GM20000 (cell line): ENCODE data around the gene UBR1.

Experiments used
- DNase-seq: peaks from one replicate; pipeline ENCODE4 v3.0.0; 2012; ENCODE audit warnings: low spot score
- TF ChIP-seq, protein P1 (sequence below): IDR thresholded peaks from 2 replicates; pipeline ENCODE4 v1.5.1; 2012; ENCODE audit warnings: mild to moderate bottlenecking, control low read depth; ENCODE audit errors: extremely low read depth, missing control alignments

UBR1 gene

GRCh38 chr15:42933886-42934667 lies 171.8 kb downstream of the UBR1 start:
- no peak for DNase-seq
- TF ChIP-seq, protein P1, sequence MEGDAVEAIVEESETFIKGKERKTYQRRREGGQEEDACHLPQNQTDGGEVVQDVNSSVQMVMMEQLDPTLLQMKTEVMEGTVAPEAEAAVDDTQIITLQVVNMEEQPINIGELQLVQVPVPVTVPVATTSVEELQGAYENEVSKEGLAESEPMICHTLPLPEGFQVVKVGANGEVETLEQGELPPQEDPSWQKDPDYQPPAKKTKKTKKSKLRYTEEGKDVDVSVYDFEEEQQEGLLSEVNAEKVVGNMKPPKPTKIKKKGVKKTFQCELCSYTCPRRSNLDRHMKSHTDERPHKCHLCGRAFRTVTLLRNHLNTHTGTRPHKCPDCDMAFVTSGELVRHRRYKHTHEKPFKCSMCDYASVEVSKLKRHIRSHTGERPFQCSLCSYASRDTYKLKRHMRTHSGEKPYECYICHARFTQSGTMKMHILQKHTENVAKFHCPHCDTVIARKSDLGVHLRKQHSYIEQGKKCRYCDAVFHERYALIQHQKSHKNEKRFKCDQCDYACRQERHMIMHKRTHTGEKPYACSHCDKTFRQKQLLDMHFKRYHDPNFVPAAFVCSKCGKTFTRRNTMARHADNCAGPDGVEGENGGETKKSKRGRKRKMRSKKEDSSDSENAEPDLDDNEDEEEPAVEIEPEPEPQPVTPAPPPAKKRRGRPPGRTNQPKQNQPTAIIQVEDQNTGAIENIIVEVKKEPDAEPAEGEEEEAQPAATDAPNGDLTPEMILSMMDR: no peak

- TF ChIP-seq, protein P1: no peak
- no peak for DNase-seq
Measured at GRCh38 chr15:42932833-42933515, 172.9 kb downstream of the UBR1 start.

GRCh38 chr15:42931702-42932486 lies 173.9 kb downstream of the UBR1 start:
- TF ChIP-seq, protein P1: no peak
- no peak for DNase-seq

DNA sequence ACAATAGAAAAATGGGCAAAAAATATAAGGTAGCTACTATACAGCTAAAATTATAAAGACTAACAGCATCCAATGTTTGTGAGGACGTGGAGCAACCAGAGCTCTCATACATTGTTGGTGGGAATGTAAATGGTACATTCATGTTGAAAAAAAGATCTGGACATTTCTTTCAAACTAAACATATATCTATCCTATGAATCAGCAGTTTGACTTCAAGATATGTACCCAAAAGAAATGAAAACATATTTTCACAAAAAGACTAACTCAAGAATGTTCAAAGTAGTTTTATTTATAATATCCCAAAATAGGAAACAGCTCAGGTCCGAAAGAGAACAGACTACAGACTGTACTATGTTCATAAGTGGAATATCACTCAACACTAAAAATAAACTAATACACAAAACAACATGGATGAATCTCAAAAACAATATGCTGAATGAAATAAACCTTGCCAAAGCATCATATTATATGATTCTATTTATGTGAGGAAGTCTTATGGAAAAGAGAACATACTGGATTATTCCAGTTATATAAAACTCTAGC lies 176.5 kb downstream of the UBR1 start:
- DNase-seq: no peak
- TF ChIP-seq, protein P1: no peak

GRCh38 chr15:42921342-42921731 lies 184.5 kb downstream of the UBR1 start:
- TF ChIP-seq, protein P1: no peak
- DNase-seq: peak; percentile 22

GRCh38 chr15:42920519-42921341 lies 185.1 kb downstream of the UBR1 start, which contains the start of gene TTBK2:
Gene TTBK2, minus strand, starts transcription at chr15:42920778. Its CDS starts 42,161 bp downstream, at chr15:42878617.
- TF ChIP-seq, protein P1: no peak
- DNase-seq: peak; percentile 95
